Stimulated activated CD8-positive, alpha-beta memory T cell treated with anti-CD3 and anti-CD28 coated beads, Interleukin-7, amount 100 ng/mL, for 48 hours (primary cell): Measurements from ENCODE around the gene GPR26.
"Not testable (repeated sequence)": the region's sequence is repeated elsewhere in the genome, so short reads cannot be mapped to it uniquely, and the experiment has no call there.

ENCODE experiments used
- DNase-seq, 2 donors: peaks; one replicate each; pipeline ENCODE4 v3.0.0-alpha.2; 2020; ENCODE audit warnings: low read depth in 1 of 2; ENCODE audit errors: extremely low read depth in 1 of 2

Gene GPR26

DNA sequence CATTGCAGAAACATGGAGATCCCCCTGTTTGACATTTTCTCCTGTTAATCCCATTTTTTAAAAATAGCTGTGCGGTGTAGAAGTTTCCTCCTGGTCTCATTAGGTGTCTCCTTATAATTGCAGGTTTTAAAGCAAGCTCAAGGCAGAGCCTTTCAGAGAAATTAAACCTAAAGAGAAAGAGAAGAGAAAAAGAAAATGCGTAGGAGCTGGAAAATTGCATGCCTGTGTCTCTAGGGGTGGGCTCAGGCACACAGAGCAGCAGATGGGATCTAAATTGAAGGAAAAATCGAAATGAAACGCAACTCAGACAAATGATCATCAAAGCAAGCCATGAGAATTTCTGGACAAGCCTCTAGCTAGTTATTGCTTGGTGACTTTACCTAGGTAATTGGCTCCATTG lies 40.1 kb downstream of the GPR26 start:
- no peak for DNase-seq

DNA sequence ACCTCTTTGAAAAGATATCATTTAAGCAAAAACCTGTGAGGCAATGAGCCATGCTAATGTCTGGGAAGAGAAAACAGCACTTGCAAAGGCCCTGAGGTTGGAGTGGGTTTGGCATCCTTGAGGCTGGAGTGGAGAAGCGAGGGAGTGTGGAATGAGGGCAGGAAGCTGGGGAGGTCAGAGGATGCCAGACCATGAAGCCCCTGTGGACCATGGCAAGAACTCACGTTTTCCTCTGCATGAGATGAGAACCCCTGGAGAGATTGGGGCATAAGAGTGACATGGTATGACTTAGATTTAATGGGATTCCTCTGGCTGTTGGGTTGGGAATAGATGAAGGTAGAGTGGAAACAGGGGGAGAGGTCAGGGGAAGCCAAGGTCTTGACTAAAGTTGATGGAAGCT lies 49.4 kb downstream of the GPR26 start:
- no peak for DNase-seq

DNA sequence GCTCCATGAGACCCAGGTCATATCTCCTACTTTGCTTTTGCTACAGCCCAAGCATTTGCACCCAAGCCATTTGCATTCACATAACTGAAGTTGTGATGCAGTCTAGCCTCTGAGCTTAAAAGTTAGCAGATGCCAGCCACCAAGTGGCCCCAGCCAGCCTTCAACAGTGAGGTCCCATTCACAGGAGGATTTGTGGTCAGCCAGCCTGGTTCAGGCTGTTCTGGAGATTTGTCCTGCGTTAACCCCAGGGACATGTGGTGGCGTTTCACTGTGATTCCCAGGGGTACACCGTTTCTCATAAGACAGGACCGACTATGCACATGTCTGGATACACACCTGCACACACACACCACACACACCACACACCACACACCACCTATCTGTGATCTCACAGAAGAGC lies 51.2 kb downstream of the GPR26 start:
- DNase-seq = no peak

DNA sequence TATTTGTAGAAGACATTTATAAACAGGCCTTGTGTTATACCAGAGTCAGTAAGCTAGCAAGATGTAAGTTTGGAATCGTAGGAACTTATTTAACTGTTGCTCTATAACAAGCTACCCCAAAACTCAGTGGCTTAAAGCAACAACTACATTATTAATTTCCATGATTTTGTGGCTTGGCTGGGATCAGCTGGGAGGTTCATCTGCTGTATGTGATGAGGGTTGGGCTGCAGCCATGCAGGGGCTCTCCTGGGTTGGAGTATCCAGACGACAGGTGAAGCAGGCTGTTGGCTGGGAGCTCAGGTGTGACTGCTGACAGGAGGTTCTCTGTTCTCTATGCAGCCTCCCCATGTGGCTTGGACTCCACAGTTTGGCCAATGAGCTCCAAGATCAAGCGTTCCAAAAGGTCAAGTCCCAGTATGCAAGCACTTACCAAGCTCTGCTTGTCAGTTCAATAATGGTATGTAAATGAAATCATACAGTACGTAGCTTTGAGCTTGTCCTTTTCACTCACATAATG lies 52.4 kb downstream of the GPR26 start:
- no peak for DNase-seq

DNA sequence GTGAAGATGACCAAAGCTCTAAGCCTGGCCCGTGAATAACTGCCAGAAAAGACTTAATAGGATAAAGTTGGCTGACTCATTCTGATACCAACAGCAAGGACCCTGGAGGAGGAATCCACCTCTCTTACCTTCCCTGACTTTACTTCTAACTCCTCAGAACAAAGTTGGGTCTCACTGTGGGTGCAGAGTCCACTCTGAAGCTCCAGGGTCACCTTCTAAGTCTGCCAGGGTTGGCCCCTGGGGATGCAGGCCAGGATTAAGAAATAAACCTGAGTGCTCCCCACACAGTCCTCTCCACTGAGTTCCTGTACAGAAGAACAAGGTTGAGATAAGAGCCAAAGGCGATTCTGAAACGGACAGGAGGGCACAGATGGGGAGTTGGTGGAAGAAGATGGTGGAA lies 54.4 kb downstream of the GPR26 start:
- no peak for DNase-seq

DNA sequence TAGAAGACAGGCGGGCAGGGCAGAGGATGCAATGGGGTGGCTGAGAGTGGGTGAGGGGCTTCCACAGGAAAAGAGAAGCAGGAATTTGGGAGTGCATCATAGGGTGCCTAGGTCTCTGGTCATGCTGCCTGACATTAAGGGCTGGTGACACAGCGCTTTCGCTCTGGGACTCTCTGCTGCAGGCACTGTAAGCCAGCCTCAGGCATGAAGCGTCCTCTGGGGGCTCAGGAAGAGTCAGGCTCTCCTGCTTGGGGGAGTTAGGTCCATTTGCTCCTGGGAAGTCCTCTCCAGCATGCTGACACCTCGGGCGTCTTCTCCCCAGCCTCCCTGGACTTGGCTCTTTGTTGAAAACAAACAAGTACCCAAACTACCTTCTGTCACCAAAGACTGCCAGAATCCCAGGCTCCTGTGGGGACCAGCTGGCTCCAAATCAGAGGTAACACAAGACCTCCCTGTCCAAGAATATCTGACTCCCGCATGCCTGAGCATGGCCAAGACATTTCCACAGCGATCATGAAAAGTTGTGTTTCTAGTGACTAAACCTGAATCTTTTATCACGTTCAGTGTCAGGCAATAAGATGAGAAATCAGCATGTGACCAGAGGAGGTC lies 55.4 kb downstream of the GPR26 start:
- DNase-seq = no peak

DNA sequence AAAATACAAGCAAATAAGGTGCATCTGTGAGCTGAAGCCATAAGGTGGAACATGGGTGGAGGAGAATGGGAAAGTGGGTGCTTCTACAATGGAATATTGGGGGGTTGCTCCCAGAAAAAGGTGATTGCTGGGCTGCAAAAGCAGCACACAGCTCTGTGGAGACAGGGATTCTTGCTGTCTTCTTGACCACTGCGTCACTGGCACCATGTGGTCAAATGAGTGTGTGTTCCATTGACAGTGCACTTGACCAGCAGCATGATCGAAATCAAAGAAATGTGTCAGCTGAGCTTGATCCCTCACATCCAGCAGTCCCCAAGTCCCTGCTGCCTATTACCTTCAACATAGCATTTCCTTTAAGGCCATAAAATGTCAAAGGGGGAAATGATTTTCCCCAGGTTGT lies 56.2 kb downstream of the GPR26 start:
- no peak for DNase-seq

DNA sequence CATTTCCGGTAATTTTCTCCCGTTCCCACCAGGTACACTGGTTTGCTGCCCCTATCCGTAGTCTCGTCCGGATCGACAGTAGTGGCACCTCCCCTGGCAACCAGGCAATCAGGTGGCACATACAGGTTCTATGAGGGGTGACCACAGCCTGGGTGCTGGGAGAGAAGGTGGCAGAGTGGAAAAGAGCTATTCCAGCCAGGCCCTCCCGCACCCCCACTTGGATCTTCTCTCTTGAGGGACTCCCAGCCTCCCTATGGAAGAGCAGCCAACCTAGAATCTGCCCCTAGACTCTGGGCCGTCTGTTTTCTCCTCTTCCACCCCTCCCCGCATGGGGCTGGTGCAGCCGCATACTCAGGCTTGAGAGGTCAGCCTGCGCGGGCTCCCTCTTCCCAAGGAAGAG lies 58.6 kb downstream of the GPR26 start:
- DNase-seq = no peak

DNA sequence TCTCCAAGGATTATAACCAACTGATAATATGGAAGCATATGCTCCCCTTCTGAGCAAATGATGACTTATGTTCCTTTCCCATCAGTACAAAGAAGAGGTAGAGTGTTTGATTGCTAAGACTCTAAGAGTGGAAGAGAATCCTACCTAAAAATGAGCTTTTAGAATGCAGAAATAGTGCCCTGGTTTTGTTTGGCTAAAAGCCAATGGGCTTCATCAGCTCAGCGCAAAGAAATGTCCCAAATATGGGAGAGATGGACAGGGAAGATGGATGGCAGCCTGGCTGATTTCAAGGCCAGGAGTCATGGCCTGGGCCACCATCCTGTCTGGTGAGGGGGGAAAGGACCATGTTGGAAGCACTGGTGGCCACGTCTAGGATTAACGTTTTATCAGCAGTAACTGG lies 60.2 kb downstream of the GPR26 start:
- DNase-seq = no peak

DNA sequence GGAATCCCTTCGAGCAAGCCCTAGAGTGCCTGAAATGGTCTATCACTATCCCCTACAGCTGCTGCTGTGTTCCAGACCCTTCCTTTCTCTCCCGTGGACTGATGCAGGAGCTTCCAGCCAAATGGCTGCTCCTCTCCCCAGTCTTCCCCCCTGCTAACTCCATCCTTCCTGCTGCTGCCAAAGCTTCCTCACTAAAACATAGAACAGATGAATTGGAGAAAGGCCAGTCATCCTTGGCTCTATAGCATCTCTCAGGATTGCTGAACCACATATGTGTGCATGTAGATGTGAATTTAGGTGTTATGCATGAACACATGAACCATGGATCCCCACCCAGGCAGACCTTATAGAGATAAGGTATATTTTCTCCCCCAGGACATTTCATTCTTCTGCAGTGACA lies 60.7 kb downstream of the GPR26 start:
- DNase-seq = no peak

DNA sequence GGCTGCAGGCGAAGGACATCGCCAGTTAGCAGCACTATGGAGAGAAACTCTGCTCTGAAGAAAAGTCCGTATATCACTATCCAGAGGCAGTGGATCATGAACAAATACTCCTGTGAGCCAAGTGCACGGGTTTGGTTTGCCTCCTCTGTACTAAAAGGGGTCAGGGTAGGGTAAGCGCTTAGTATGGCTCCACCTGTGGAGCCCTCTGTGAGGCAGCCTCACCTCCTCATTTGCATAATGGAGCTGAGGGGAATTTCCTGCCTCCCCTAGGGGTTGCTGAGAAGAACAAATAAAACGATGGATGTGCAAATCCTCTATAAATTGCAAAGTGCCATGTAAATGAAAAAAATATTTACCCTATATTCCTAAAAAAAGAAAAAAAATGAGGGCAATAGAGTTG lies 63.4 kb downstream of the GPR26 start:
- DNase-seq = no peak

DNA sequence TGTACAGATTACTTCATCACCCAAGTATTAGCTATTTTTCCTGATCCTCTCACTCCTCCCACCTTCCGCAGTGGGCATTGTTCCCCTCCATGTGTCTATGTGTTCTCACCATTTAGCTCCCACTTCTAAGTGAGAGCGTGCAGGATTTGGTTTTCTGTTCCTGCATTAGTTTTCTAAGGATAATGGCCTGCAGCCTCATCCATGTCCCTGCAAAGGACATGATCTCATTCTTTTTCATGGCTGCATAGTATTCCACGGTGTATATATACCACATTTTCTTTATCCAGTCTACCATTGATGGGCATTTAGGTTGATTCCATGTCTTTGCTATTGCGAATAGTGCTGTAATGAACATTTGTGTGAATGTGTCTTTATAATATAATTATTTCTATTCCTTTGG lies 70.8 kb downstream of the GPR26 start:
- DNase-seq = not testable (repeated sequence)

DNA sequence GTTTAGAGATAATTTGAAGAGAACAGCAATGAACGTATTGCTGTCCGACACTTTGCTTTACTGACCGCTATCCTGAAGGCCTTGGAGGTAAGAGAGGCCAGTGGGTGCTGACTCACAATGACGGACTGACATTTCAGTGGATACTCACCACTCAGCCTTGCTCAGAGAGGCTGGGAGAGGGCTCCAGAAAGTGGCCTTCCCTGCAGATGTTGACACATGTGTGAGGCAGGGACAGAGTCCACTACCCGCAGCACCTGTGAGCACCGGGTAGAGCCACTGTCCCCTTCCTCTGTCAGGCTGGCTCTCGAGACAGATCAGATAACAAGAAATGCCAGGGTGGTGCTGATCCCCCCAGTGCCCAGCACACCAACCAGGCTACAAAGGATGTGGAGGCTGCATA lies 75.0 kb downstream of the GPR26 start:
- no peak for DNase-seq

DNA sequence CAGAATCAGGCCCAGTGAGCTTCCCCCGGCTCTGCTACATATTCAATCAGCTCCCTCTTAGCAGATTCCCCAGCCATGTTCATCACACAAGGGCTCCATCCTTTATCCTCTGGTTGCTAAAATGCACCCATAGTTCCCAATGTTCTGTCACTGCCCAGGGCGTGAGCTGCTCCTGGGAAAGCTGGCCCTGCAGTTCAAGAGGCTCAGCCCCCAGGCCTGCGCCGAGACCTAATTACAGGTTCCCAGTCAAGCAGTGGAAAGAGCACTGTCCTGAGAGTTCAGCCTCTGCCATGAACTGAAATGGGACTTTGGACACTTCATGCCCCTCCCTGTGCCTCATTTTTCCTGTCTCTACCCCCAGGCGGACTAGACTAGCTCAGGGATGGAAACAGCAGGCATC lies 75.6 kb downstream of the GPR26 start:
- no peak for DNase-seq

DNA sequence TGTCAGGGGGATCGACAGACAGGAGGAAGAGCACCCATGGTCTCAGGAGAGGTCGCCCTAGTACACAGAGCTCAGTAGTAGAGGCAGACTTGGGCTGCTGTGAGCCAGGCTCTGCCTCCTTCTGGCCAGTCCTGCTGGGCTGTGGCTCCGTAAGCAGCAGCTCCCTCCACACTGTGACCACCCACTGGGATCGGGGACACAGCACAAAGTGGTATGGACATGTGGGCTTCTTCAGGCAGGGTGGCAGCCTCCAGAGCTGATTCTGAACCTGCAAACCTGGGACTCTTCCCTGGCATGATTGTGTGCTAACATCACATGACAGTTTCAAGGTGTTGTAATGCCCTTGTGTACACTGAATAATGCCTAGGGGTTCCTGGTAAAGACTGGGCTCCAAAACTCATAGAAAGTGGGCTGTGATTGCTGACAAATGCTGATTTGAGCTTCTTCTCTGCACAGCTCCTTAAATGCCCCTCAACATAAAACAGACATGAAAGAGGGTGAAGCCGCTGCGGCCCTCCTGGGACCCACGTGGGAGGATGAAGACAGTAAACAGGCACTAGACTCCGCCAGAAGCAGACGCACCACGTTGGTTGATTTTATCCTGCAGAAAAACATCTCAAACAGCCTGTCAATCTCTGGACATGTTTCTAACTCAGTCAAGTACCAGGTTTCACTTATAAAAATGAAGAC lies 76.7 kb downstream of the GPR26 start:
- DNase-seq = no peak

DNA sequence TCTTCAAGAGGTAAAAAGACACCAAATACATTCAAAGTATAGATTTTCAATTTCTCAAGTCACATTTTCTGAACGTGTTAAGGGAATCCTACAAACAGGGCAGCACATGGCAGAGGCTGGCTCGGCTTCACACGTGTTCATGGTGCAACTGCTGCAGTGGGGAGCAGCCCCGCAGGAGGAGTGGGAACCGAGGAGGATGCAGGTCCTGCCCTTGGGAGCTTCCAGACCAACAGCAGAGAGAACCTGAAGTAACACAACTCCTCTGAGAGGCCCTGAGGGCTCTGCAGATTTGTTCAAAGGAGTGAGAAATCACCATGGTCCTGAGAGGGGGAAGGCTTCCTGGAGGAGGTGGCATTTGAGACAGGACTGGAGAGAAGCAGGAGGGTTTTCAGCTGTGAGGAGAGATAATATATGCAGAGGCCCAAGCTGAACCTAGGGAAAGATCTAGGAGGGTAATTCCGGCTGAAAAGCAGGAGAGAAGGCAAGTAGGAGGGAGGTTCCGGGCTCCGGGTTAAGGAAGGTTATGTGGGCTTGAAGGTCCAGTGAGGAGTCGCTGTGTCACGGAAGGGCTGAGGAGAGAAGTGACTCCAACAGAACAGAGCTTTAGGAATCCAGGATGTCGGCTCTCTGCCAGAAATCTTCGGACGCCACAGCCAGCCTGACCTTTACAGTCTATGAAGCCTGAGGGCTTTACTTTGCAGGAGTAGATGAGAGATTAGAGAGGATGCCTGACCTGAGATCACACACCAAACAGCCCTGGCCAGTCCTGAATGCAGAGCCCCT lies 77.5 kb downstream of the GPR26 start:
- DNase-seq = no peak

DNA sequence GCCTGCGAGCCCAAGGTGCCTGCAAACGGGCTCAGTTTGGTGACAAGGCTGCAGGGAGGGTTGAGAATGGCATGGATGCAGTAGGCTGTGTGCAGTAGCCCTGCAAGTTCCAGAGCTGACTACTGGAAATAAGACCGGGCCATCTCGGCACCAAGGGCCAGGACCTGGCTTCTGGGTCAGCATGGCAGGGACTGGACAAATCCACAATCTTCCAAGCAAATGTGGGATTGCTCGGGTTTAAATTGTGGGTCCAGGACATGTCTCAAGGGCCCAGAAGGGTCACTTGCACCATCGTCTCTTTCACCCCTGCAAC lies 78.0 kb downstream of the GPR26 start:
- no peak for DNase-seq
